HG03457 (cell line): ENCODE measurements around the gene RAC2.
"Not testable (repeated sequence)": the region's sequence is repeated elsewhere in the genome, so short reads cannot be mapped to it uniquely, and the experiment has no call there.

Experiments
- ATAC-seq: cut with Tn5 transposase; IDR thresholded peaks from one replicate; pipeline ENCODE4 v1.9.1; 2021; ENCODE audit warnings: moderate number of reproducible peaks; ENCODE audit not compliant: unreplicated experiment

The RAC2 gene

GRCh38 chr22:37235897-37236607 lies 8.0 kb downstream of the RAC2 start:
- ATAC-seq = no peak

- ATAC-seq = no peak
These were observed 9.0 kb downstream of the RAC2 start for GRCh38 chr22:37234736-37235711.

- no peak for ATAC-seq
These were observed 10.1 kb downstream of the RAC2 start for GRCh38 chr22:37233751-37234631.

GRCh38 chr22:37233371-37233750 lies 10.7 kb downstream of the RAC2 start:
- not testable (repeated sequence) for ATAC-seq

GRCh38 chr22:37232140-37232998 lies 11.7 kb downstream of the RAC2 start:
- ATAC-seq = no peak

- ATAC-seq = no peak
These were observed 12.5 kb downstream of the RAC2 start for GRCh38 chr22:37231406-37232139.

GRCh38 chr22:37230673-37231405 lies 13.2 kb downstream of the RAC2 start:
- ATAC-seq = no peak

GRCh38 chr22:37229805-37230672 lies 14.0 kb downstream of the RAC2 start:
- ATAC-seq = no peak

GRCh38 chr22:37229012-37229804 lies 14.9 kb downstream of the RAC2 start:
- ATAC-seq = no peak

- no peak for ATAC-seq
These were observed 15.7 kb downstream of the RAC2 start for GRCh38 chr22:37228106-37229011.

GRCh38 chr22:37226514-37226913 lies 17.6 kb downstream of the RAC2 start:
- ATAC-seq = no peak

- ATAC-seq = no peak
These were observed 18.0 kb downstream of the RAC2 start for GRCh38 chr22:37226087-37226486.

- no peak for ATAC-seq
These were observed 18.6 kb downstream of the RAC2 start for GRCh38 chr22:37225481-37225880.

GRCh38 chr22:37224757-37225420 lies 19.2 kb downstream of the RAC2 start:
- ATAC-seq = no peak

- no peak for ATAC-seq
These were observed 20.0 kb downstream of the RAC2 start for GRCh38 chr22:37223965-37224551.
